Upper lobe of left lung (tissue), 6 donors: ENCODE results near the gene CAP2. TPM values are rescaled to one million over a fixed set of nuclear protein-coding genes. Genes with fewer than 3 reads are reported as not detected.

ENCODE experiments used
- ATAC-seq, 2 donors: fragments of 200-7000 bp; cut with Tn5 transposase; one replicate each; pipeline ENCODE4 v1.9.1; 2022; ENCODE audit warnings: mild to moderate bottlenecking in 2 of 2, moderate library complexity in 2 of 2; ENCODE audit not compliant: low FRiP score in 2 of 2
- DNase-seq, 2 donors: peaks; one replicate each; pipeline ENCODE4 v3.0.0-alpha.2; 2019 to 2020
- H3K27ac ChIP-seq, 4 donors: fragments of 200-600 bp; sonication (generic); one replicate each; pipeline ENCODE4 v1.5.1; 2016 to 2019
- H3K27me3 ChIP-seq, 4 donors: fragments of 200-600 bp; sonication (generic); one replicate each; pipeline ENCODE4 v1.5.1; 2017 to 2019
- H3K36me3 ChIP-seq, 4 donors: fragments of 200-600 bp; sonication (generic); one replicate each; pipeline ENCODE4 v1.5.1; 2016 to 2019
- H3K4me1 ChIP-seq, 4 donors: fragments of 200-600 bp; sonication (generic); one replicate each; pipeline ENCODE4 v1.5.1; 2018 to 2019
- H3K4me3 ChIP-seq, 4 donors: fragments of 200-600 bp; sonication (generic); one replicate each; pipeline ENCODE4 v1.5.1; 2017 to 2019; ENCODE audit warnings: mild to moderate bottlenecking in 2 of 4, moderate library complexity in 1 of 4
- H3K9me3 ChIP-seq, 4 donors: fragments of 200-600 bp; sonication (generic); one replicate each; pipeline ENCODE4 v1.5.1; 2018 to 2019
- CTCF ChIP-seq, 6 experiments: fragments of 450-650 bp in 4 of 6; fragments of 200-600 bp in 2 of 6; sonication (generic) in 2 of 6; IDR thresholded peaks; one replicate each; pipeline ENCODE4 v1.5.1; 2016 to 2019; ENCODE audit warnings: antibody characterized with exemption in 6 of 6
- EP300 ChIP-seq, 4 donors: sonication (generic); formaldehyde crosslinking; IDR thresholded peaks; one replicate each; pipeline ENCODE4 v1.5.1; 2017; ENCODE audit warnings: antibody characterized with exemption in 4 of 4, control low read depth in 2 of 4
- POLR2A ChIP-seq, 4 donors: fragments of 450-650 bp; IDR thresholded peaks; one replicate each; pipeline ENCODE4 v1.5.1; 2016 to 2017; ENCODE audit warnings: antibody characterized with exemption in 4 of 4, mild to moderate bottlenecking in 2 of 4
- POLR2AphosphoS5 ChIP-seq, 2 donors: sonication (generic); formaldehyde crosslinking; IDR thresholded peaks; one replicate each; pipeline ENCODE4 v1.5.1; 2017; ENCODE audit warnings: antibody characterized with exemption in 2 of 2
- WGBS, 2 donors: methylation state at CpG; one replicate each; pipeline ENCODE4 v1.1.5; 2017 to 2018; 5-methylcytosine and 5-hydroxymethylcytosine counted together
- small RNA-seq, 4 donors: library from RNA; depleted of rRNA; stranded (forward); fragments of <200 nt; gene quantifications; one replicate each; pipeline ENCODE3, GENCODE V24; 2016
- total RNA-seq, 6 donors: library from RNA; depleted of rRNA in 4 of 6; stranded (reverse); fragments of >200 nt in 4 of 6; gene quantifications; one replicate each; pipeline versions ENCODE4 v1.1.0 to v1.2.1, GENCODE V29; 2016 to 2021
- donor health status: DM: no; HTN: no; CAD: no; lungs with moderate emphysema.
- donor health status: DM: no; HTN: yes; CAD: no; lungs with severe emphysema.

Gene CAP2
- total RNA-seq, 6 donors from 2014 or later = 0.55 to 6.5 (median 4.3) TPM

GRCh38 chr6:17602888-17603287 is 209.5 kb downstream of the CAP2 start:
- H3K27me3 ChIP-seq = no peaks in the 10 kb centered on the region
- H3K4me3 ChIP-seq = no peak overlapping the region

GRCh38 chr6:17606606-17607005 is 213.2 kb downstream of the CAP2 start:
- no peak overlapping the region for H3K27ac ChIP-seq
- peaks cover 7 to 18% (median 13%) of the 10 kb centered on the region in 4 donors for H3K4me1 ChIP-seq
- ATAC-seq (no peak), DNase-seq (no peak)
- no peaks in the 10 kb centered on the region for H3K9me3 ChIP-seq
- peaks cover 4 to 64% (median 20%) of the 10 kb centered on the region in 4 donors for H3K36me3 ChIP-seq
- TF ChIP-seq POLR2AphosphoS5 (IDR thresholded peaks at IDR 0.05) (no peak), CTCF (IDR thresholded peaks at IDR 0.05) (no peak), POLR2A (IDR thresholded peaks at IDR 0.05) (no peak), EP300 (IDR thresholded peaks at IDR 0.05) (no peak)
- WGBS, 2 donors = 93 to 96% methylated on average over 4 of the region's 4 CpGs
- no peak overlapping the region for H3K4me3 ChIP-seq
- no peaks in the 10 kb centered on the region for H3K27me3 ChIP-seq

More at GRCh38 chr6:17602888-17603287, 209.5 kb downstream of the CAP2 start:
- peaks cover 4 to 49% (median 16%) of the 10 kb centered on the region in 4 donors for H3K36me3 ChIP-seq
- H3K4me1 ChIP-seq = peaks cover 11 to 22% (median 15%) of the 10 kb centered on the region in 4 donors
- no peak for ATAC-seq
- TF ChIP-seq POLR2AphosphoS5 (IDR thresholded peaks at IDR 0.05) (no peak), EP300 (IDR thresholded peaks at IDR 0.05) (no peak), CTCF (IDR thresholded peaks at IDR 0.05) (no peak), POLR2A (IDR thresholded peaks at IDR 0.05) (no peak)
- no peaks in the 10 kb centered on the region for H3K9me3 ChIP-seq
- no peak overlapping the region for H3K27ac ChIP-seq
- 3 to 17% methylated on average over 1 of the region's 1 CpG for WGBS, 2 donors
- DNase-seq = no peak

Small RNA genes within 50 kb of the gene (small RNA-seq; reads per million reads assigned to genes)
- gene SUMO2P13 = 0 reads per million in 4 donors

Other genes starting within 250 kb of the CAP2 start
- gene RBM24, start 112.2 kb upstream of the CAP2 start, total RNA-seq = 1 to 10 TPM in 3 of 6 donors, under 1 TPM in 2, not detected in 1; 0.26 to 6.7 (median 1.0) TPM
- gene FAM8A1, start 206.7 kb downstream of the CAP2 start, total RNA-seq = 10 to 100 TPM; 10.5 to 46.1 (median 24.7) TPM